ENCODE data around the gene CLCN7.

The CLCN7 gene

DNA sequence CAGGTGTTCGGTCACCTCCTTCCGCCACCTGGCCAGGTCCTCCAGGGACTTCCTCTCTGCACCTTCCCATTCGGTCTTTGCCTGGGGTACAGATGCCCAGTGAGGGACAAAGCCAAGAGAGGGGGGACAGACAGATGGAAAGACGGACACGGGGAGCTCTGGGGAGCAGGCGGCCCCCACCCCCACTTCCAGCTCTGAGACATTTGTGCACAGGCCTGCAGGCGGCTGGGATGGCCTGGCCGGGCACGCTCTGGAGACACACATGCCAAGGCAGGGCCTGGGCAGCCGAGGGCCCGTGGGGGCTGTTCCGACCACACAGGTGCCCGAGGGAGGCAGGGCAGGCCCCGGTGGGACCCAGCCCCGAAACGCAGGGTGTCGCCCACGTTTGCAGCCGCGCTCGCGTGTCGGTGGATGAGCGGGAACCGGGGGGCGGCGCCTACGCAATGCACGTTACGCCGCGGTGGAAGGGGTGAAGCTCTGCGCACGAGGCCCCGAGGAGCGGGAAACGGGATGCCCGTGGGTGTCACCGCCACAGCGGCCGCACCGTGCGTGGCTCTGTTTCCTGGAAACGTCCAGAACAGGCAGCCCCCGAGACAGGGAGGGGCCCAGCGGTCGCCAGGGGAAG, 38.0 kb downstream of the CLCN7 start:
- no peak overlapping the region for H3K4me3 ChIP-seq (ENCODE audit: low read depth, low read length)
- no peak for DNase-seq (ENCODE audit: low read depth)

DNA sequence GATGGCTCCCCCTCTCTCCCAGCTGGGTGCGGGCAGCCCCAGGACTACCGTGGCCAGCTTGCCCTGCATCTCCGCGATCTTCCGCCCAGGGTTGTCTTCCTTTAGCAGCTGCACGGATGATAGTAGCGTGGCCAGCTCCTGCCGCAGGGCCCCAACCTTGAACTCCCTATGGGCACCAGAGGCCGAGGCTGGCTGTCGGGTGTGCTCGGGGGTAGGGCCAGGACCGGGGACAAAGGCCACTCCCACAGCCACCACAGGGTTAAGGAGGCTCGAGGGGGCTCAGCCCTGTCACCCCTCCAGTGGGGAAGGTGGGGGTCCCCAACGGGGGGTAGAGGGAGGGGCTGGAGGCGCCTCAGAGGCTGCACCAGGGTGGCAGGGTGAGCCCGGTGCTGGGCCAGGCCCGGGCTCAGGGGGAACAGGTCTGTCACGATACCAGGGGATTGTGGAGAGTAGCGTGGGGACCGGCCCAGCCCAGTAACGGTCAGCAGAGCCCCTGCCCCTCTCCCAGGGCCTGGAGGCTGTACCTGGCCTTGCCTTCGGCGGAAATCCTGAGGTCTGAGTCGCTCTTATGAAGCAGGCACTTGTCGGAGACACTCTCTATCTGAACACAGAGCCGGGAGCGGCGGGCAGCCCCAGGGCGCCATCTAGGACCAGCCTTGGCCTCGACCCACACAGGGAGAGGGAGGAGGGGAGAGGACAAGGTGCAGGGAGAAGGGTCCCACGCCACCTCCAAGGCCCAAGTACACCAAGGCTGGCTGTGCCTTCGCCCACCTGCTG, 38.7 kb downstream of the CLCN7 start:
- no peak overlapping the region for H3K4me3 ChIP-seq (ENCODE audit: low read depth, low read length)
- DNase-seq (ENCODE audit: low read depth): no peak

DNA sequence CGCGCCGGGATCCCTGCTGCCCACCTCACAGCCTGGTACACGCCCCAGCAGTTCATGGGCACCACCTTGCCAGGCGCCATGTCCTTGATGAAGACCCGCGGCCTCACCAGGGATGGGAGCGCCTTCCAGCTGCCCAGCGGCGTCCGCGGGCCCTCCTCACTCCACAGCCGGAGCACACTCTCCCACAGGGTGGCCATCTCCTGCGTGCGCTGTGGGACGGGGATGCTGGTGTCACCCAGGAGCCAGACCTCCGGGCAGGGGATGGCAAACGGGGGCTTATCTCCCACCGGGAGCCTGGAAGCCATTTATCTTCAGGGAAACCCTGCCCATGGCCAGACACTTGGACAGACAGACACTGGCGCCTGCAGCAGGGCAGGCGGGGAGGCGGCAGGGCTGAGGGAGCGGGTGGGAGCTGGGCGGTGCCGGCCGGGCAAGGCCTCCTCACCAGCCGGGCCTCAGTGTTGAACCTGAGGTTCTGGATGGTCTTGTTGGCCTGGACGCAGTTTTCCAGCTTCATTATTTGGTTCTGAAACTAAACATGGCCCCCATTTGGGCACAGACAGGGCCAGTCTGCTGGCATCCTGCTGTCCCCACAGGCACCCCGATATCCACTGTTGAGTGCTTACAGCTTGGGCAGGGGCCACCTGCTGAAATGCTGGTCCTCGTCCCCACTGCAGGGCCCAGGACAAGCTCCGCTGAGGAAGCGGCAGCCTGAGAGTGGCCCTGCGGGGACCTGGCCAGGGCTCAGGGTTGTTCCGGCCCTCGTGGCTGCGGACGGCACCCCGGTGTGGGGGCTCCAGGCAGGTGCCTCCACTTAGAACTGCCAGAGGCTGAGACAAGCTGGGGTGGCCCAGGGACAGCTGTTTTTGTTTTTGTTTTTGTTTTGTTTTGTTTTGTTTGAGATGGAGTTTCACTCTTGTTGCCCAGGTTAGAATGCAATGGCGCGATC, 39.9 kb downstream of the CLCN7 start:
- DNase-seq (ENCODE audit: low read depth): no peak
- no peak overlapping the region for H3K4me3 ChIP-seq (ENCODE audit: low read depth, low read length)

DNA sequence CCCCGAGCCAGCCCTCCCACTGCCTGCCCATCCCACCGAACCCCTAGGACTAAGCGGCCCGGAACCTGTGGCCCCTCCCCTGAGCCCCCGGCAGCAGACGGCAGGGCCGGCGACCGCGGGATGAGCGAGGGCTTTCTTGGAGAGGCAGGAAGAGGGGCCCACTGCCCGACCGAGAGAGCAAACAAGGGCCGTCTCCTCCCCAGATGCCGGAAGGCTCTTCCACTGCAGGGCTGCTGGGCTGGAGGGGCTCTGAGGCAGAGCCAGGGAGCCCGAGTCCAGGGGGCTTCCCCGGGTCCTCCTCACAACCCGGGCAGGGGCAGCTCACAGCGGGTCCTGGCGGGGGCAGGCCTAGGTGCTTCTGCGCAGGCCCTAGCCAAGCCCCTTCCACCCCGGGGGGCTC, 41.1 kb downstream of the CLCN7 start:
- no peak overlapping the region for H3K4me3 ChIP-seq (ENCODE audit: low read depth, low read length)
- DNase-seq (ENCODE audit: low read depth): no peak

DNA sequence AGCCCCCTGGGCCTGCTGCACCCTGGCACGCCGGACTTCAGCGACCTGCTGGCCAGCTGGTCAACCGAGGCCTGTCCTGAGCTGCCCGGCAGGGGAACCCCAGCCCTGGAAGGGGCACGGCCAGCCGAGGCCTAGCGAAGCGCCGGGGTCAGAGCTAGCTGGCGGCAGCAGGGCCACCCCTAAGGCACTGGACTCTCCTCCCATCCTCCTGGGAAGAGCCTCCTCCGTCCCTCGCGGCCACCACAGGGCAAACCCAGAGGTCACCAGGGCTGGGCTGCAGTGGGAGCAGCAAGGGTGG, 41.6 kb downstream of the CLCN7 start:
- no peak overlapping the region for H3K4me3 ChIP-seq (ENCODE audit: low read depth, low read length)

DNA sequence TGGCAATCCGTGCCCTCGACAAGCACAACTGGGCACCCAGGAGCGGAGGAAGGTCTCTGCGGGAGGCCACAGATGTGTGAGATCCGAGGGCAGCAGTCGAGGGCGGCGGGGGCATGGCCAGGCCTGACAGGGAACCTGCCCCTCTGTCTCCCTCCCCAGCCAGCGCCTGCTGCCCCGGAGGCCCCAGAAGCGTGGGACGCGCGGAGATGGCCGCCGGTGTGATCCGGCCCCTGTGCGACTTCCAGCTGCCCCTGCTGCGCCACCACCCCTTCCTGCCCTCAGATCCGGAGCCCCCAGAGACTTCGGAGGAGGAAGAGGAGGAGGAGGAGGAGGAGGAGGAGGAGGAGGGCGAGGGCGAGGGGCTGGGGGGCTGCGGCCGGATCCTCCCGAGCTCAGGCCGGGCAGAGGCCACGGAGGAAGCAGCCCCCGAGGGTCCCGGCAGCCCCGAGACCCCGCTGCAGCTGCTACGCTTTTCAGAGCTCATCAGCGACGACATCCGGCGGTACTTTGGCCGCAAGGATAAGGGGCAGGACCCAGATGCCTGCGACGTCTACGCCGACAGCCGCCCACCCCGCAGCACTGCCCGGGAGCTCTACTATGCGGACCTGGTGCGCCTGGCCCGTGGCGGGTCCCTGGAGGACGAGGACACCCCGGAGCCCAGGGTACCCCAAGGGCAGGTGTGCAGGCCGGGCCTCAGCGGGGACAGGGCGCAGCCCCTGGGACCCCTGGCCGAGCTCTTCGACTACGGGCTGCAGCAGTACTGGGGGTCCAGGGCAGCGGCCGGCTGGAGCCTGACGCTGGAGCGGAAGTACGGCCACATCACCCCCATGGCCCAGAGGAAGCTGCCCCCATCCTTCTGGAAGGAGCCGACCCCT, 42.2 kb downstream of the CLCN7 start:
- no peak for DNase-seq (ENCODE audit: low read depth)

More for the DNA sequence above, 41.6 kb downstream of the CLCN7 start:
- DNase-seq (ENCODE audit: low read depth): no peak

DNA sequence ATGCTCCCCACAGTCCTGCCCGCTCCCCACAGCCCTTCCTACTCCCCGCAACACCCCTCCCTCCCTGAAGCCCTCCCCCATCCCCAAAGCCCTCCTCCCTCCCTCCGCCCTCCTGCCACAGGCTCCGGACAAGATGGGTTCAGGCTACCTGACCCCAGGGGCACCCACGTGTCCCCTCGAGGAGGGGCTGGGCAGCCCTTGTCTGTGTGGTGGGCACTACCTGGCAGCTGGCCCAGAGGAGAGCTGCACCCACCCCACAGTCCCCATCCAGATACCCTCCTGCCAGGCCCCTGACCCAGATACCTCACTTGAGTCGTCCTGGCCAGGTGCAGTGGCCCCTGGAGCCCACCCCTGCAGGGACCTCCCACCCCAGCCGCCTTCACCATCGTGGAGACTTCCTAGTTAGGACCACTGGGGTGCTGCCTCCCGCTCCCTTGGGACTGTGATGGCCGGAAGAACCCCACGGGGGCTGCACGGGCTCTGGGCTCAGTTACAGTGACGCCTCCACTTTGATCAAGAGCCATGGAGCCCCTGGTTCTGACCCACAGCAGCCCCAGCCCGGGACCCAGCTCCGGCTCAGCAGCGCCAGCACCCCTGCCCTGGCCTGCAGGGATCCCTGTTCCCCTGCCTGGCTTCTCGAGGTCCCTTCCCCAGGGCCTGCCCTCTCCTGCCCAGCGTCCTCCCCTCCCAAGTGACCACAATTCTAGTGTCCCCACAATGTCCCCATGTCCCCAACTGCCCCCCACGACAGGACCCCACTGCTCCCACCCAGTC, 43.1 kb downstream of the CLCN7 start:
- H3K4me3 ChIP-seq (ENCODE audit: low read depth, low read length): no peak overlapping the region
- DNase-seq (ENCODE audit: low read depth): no peak

More for the DNA sequence above, 42.2 kb downstream of the CLCN7 start:
- H3K4me3 ChIP-seq (ENCODE audit: low read depth, low read length): no peak overlapping the region

DNA sequence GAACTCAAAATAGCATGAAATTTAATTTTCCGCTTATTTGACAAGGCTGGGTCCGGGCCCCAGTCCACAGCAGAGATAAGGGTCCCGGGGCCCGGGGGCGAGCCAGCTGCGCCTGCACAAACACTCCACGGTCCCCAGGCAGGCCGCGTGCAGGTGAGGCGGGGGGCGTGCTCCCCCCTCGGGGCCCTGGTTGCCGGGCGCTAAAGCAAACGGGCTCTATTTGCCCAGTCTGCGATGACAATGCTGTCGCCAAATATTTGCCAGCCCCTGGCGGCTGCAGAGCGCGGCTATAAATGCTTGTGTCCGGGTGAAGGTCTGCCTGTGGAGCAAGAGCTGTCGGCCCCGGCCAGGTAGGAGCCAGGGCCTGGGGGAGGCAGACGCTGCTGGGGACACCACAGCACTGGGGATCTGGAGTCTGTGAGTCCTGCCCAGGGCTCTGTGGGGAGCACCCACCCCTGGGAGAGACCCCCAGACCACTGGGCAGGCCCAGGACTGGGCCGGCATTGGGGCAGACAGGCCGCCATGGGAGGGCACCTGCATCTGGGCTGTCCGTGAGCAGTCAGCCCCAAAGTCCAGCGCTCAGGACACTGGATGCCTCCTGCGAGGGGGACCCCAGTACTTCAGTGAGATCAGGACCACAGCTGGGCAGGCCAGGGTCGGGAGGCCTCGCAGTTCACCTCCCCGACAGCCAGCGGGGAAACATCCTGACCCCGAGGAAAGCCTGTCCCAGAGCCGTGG, 43.9 kb downstream of the CLCN7 start, which contains the start of gene PERCC1:
PERCC1 (plus strand) TSS at position 320 of the 738 bp plus-strand sequence. CDS start 1,516 bp downstream, outside the sequence.
- no peak for DNase-seq (ENCODE audit: low read depth)
- H3K4me3 ChIP-seq (ENCODE audit: low read depth, low read length): no peak within 1 kb of the TSS

DNA sequence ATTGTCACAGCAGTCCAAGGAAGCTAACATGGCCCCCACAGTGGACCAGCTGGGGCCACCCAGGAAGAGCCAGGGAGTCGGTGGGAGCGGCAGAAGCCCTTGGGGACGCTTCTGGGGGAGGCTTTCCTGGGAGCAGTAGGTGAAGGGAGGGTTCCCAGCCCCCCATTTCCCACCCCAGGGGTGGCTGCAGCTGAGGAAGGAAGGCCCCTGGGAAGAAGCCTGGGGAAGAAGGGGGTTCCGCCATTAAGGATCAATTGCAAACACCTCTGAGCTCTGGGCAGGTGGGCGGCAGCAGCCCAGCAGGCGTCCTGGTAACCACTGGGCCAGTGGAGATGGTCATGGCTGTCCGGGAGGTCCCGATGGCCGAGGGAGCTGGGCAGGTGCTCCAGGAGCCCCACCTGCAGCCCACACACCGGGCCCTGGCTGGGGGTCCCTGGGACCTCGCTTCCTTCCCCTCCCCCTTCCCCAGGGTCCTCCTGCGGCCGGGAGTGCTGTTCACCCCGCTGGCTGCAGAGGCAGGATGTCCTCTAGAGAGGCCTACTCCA, 44.5 kb downstream of the CLCN7 start:
- DNase-seq (ENCODE audit: low read depth): no peak
- H3K4me3 ChIP-seq (ENCODE audit: low read depth, low read length): no peak overlapping the region

DNA sequence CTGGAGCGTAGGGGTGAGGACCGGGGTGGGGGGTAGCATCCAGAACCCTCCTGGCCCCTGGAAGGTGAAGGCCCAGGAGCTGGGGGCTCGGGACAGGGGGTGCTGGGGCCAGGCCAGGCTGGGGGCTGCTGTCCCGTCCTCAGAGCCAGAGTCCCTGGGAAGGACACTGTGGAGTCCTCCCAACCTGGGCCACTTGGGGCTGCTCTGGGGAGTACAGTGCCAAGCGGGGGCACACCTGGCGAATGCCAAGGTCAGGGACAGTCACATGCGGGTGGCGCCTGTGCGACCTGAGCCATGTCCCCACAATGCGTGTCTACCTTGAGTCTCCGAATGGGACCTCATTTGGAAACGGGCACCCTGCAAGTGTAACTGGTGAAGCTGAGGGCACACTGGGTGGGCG, 45.2 kb downstream of the CLCN7 start:
- no peak overlapping the region for H3K4me3 ChIP-seq (ENCODE audit: low read depth, low read length)
- DNase-seq (ENCODE audit: low read depth): no peak

DNA sequence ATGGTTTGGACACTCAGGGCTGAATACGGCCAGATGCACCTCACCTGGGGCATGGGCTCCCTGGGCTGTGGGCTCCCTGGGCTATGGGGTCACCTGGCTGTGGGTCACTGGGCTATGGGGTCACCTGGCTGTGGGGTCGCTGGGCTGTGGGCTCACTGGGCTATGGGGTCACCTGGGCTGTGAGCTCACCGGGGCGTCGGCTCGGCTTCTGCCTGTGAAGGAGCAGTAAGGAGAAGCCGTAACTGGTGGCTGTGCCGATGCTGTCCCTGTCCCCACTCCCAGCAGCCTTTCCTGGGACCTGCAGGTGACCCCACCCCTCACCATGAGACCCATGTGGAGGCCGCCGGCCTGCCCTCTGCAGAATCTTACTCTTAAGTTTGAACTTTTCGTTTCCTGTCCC, 45.8 kb downstream of the CLCN7 start:
- no peak overlapping the region for H3K4me3 ChIP-seq (ENCODE audit: low read depth, low read length)

DNA sequence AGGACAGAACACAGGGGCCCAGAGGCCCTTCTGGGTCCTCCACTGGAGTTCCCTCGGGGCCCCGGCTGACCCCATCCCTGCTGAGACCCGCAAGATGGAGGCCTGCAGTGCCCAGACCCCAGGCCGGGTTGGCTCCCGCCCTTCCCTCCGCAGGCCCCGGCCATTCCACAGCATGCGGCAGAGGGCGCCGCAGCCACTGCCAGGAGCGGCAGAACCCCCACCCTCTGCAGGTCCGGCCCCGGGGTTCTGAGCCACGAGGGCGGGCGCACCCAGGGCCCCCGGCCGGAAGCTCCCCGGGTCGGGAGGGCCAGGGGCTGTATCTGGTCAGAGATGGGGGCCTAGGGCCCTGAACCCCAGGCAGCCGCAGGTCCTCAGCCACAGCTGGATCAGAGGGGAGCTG, 46.3 kb downstream of the CLCN7 start:
- DNase-seq (ENCODE audit: low read depth): no peak
- no peak overlapping the region for H3K4me3 ChIP-seq (ENCODE audit: low read depth, low read length)

More for the DNA sequence above, 45.8 kb downstream of the CLCN7 start:
- DNase-seq (ENCODE audit: low read depth): no peak

DNA sequence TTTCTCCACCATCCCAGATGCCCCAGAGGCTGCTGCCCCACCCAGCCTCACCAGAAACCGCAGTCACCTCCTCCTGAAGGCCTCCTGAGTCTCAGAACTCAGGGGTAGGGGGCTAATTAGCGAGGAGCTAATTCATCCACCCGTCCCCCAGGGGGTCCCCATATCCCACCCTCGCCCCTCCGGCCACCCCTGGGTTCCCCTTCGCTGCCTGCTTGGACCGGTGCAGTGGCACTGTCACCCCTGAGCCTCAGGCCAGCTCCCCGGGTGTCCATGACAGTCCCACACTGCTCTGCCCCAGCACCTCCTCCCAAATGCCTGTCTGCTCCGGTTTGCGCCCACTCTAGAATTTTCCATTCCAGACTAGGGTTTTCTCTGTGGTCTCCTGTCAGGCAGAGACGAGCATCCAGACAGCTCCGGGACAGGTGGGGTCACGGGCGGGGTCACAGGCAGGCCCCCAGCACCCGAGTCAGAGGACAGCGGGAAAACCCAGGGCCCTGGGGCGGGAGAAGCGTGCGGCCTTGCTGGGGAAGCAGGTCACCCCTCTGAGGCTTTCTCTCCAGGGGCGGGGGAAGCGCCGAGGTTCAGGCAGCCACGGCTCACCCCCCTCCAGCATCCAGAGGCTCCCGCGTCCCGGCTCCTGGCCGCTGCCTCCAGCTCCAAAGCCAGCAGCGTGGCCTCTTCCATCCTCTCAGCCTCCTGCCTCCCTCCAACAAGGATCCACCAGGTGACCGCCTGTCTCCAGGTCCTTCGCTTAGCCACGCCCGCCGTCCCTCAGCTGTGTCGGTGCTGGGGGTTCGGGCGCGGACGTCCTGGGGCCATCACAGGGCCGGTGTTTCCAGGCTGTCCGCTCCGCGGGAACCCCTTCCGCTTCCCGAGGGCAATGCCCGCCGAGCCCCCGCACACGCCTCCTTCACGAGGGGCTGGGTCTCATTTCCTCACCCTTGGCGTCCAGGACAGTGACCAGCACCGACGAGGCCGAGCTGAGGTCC, 47.1 kb downstream of the CLCN7 start:
- no peak for DNase-seq (ENCODE audit: low read depth)

DNA sequence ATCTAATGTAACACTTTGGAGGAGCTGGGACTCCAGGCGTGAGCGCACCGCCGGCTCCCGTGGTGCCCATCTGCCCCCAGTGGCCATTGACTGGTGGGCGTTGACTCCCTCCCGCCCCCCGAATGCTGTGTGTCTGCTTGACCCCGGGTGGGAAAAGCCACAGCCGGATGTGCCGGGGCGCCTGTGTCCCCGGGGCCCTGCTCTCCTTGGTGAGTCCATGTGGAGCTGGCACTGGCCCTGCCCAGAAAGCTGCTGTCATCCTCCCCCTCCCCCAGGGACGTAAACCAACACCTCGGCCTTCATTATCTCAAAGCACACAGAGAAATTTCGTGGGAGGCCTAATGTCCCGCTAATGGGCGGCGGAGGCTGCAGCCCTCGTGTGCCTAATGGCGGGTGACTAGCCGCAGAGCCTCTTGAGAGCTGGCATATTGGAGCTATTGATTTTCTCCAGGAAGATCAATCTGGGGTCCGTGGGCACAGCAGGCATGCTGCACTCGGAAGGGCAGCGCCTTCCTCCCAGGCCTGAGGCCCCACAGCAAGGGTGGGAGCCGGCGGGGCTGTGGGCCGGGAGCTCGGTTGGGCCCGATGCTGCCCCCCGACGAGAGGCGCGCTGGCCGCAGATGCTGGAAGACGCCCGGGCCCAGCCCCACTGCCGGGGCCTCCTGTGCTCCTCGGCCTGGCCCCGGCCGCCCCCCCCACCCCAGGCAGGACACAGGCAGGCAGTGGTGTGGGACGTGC, 47.9 kb downstream of the CLCN7 start:
- no peak for DNase-seq (ENCODE audit: low read depth)
- no peak overlapping the region for H3K4me3 ChIP-seq (ENCODE audit: low read depth, low read length)

More for the DNA sequence above, 47.1 kb downstream of the CLCN7 start:
- no peak overlapping the region for H3K4me3 ChIP-seq (ENCODE audit: low read depth, low read length)

DNA sequence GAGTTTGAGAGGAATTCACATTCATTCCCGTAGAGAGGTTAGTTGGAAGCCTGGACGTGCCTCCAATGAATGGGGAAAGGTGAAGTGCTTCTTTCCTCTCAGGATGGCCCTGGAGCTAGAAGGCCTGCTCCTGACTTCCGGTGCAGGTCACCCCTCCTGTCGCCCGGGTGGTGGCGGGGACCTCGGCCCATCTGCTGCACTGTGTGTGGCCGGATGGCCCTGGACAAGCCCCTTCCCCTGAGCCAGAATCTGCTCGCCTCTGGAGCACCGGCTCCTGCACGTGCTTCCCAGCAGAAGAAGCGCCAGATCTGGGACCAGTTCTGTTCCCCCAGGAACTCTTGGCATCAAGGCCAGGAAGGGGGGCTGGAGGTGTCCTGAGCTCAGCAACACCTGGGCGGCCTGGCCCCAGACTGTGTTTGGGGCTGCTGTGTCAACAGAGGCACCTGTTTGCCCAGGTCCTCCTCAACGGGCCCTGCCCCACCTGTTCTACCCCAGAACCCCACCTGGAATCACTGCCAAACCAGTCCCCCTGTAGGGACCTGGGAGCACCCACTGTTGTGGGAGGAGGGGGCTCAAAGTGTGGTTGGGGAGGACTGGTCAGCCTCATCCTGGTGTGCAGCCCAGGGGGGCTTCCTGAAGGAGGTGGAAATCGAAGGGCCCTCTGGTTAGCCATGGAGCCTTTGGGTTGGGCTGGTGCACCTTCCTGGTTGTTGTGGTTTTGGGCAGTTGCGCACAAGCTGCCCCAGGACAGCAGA, 49.0 kb downstream of the CLCN7 start:
- DNase-seq (ENCODE audit: low read depth): no peak
- no peak overlapping the region for H3K4me3 ChIP-seq (ENCODE audit: low read depth, low read length)
